Stimulated activated CD4-positive, alpha-beta T cell treated with anti-CD3 and anti-CD28 coated beads, Interleukin-4, amount 100 ng/mL, for 24 hours (primary cell): ENCODE results near the gene MYCBPAP.

Experiments
- DNase-seq: peaks from one replicate; pipeline ENCODE4 v3.0.0-alpha.2; 2020

MYCBPAP gene

DNA sequence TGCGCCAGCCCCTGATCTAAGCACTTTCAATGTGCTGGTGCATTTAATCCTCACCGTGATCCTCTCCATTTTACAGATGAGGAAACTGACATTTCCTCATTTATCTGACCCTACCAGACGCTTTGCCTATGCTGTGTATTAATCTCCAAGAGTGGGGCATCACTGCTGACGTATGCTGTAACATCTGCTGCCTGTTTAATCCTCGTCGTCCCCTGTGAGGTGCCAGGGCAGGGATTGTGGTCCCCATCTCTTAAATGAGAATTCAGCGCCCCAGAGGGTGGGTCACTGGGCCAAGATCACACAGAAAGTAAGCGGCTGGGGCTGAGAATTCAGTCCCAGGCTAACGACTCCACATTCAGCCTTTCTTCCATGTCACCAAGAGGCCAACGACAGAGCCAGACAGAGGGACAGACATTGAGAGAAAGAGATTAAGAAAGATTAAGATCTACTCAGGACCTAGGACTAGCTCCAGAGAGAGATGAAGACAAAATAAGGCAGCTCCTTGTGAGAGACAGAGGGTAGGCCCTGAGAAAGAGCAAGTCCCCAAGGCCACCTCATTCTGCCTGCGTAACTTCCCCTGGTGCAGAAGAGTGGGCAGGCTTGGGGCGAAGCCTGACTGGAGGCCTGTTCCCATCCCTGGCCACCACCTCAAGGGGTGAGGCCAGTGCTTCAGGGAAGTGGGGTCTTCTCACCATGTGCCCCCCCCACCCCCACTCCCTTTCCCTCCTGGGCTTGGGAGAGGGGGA lies 65.8 kb downstream of the MYCBPAP start:
- no peak for DNase-seq

DNA sequence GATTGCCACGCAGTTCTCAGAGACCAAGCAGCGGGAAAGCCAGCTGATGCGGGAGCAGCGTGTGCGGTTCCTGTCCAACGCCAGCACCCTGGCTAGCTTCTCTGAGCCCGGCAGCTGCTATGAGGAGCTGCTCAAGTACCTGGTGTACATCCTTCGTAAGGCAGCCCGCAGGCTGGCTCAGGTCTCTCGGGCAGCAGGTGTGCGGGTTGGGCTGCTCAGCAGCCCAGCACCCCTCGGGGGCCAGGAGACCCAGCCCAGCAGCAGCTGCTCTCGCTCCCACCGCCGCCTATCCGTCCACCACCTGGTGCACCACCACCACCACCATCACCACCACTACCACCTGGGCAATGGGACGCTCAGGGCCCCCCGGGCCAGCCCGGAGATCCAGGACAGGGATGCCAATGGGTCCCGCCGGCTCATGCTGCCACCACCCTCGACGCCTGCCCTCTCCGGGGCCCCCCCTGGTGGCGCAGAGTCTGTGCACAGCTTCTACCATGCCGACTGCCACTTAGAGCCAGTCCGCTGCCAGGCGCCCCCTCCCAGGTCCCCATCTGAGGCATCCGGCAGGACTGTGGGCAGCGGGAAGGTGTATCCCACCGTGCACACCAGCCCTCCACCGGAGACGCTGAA lies 67.5 kb downstream of the MYCBPAP start:
- DNase-seq, result no peak

DNA sequence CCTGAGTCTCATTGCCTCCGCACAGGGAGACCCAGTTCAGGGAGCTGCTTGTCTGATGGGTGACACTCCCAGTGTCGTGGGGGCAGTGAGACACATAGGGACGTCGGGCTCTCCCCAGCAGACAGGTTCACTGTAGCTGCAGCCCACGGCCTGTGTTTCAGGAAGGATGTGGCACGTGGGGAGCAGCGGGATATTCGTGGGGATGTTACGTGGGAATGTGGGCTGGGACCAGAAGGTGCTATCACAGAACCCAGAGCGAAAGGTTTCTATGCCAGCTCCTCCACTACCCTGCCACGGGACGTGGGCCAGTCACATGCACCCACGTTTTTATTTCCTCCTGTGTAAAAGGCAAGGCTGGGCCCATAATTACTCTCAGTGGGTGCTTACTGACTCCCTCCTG lies 68.6 kb downstream of the MYCBPAP start:
- DNase-seq, result no peak

DNA sequence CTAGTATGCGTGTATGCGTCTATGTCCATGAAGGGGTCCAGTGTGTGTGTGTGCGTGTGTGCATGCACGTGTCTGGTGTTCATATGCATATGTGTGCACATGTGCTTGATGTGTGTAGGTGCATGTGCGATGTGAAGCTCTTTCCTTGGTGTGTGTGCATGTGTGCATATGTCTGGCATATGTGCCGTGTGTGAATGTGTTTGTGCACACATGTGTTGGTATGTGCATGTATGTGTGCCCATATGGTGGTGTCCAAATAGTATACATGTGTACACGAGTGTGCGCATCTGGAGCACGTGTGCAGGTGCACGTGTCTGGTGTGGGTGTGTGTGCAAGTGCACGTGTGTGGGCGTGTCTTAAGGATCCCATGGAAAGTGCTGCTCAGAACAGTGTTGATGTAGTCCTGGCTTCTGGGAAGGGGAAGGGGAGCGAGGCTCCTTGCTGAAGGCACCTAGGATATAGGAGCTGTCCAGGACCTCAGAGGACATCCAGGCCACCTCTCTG lies 69.3 kb downstream of the MYCBPAP start:
- no peak for DNase-seq

DNA sequence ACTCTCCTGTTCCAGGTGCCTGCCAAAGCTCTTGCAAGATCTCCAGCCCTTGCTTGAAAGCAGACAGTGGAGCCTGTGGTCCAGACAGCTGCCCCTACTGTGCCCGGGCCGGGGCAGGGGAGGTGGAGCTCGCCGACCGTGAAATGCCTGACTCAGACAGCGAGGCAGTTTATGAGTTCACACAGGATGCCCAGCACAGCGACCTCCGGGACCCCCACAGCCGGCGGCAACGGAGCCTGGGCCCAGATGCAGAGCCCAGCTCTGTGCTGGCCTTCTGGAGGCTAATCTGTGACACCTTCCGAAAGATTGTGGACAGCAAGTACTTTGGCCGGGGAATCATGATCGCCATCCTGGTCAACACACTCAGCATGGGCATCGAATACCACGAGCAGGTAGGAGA lies 69.9 kb downstream of the MYCBPAP start:
- DNase-seq, result no peak

DNA sequence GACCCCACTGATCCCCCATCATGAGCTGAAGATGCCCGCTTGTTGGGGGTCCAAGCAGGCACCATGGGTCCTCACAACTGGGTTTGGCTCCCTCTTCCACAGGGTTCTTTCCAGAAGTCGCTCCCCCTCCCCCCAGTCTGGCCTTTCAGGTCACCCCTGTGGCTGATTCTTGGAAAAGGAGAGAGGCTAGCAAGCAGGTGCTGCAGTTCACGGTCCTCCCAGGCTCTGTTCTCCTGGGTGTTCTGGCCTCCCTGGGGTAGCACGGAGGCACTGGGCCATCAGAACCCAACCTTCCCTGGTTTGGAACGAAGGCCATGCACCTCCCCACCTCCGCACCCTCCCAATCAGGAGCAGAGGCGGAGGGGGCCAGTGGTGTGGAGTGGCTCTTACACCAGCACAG lies 71.2 kb downstream of the MYCBPAP start:
- DNase-seq, result no peak

DNA sequence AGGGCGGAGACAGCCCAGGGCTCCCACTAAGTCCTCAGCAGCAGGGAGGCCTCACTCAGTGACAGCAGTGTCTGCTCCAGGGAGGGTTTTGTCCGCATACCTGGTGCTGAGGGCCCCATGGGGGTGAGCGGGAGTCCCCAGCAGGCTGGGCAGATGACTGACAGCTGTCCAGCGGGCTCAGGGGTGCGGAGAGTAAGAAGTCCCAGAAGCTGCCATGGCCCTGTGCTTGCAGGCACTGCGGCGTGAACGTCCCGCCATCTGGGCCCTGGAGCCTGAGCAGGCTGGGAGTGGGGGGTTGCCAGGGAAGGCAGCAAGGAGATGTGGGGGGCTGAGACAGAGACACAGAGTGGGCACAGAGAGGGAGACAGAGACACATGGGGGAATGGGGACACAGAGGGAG lies 72.4 kb downstream of the MYCBPAP start:
- no peak for DNase-seq
